Esophagus squamous epithelium (tissue), 4 donors: ENCODE data around the gene ERRFI1.

Experiments used
- CTCF ChIP-seq, 6 experiments: fragments of 450-650 bp in 4 of 6; fragments of 200-600 bp in 2 of 6; sonication (generic) in 2 of 6; IDR thresholded peaks; one replicate each; pipeline ENCODE4 v1.5.1; 2016 to 2019; ENCODE audit warnings: antibody characterized with exemption in 6 of 6, mild to moderate bottlenecking in 4 of 6, moderate library complexity in 4 of 6
- POLR2A ChIP-seq, 4 donors: fragments of 450-650 bp; IDR thresholded peaks; one replicate each; pipeline ENCODE4 v1.6.1; 2017; ENCODE audit warnings: antibody characterized with exemption in 4 of 4, mild to moderate bottlenecking in 4 of 4, moderate library complexity in 3 of 4

- no peak for TF ChIP-seq POLR2A (IDR thresholded peaks at IDR 0.05)
- TF ChIP-seq CTCF (IDR thresholded peaks at IDR 0.05), result no peak
Measured at GRCh38 chr1:8014381-8014988, 11.6 kb downstream of the ERRFI1 start.
